ENCODE measurements around the gene TAS2R41. TPM values are rescaled to one million over a fixed set of nuclear protein-coding genes. Genes with fewer than 3 reads are reported as not detected.

Gene TAS2R41
- total RNA-seq, 1 experiment from 2014 or later = not detected

DNA sequence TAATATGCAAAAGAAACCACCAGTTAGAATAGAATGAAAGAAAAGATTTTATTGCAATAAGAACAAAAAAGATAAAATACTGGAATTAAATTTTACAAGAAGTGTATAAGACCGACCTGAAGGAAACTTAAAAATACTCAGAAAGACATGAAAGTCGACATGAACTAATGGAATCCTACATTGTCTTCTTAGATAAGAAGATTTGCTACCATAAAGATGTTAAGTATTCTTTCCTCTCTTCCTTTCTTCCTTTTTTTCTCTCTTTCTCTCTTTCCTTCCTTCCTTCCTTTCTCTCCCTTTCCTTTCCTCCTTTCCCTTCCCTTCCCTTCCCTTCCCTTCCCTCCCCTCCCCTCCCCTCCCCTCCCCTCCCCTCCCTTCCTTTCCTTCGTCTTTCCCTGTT lies 27.9 kb upstream of the TAS2R41 start:
- H3K4ac ChIP-seq (ENCODE audit: low read depth, low read length) = no peak overlapping the region
- no peak overlapping the region for H2BK5ac ChIP-seq (ENCODE audit: insufficient read length, low read length)
- no peak overlapping the region for H4K5ac ChIP-seq (ENCODE audit: insufficient read length, low read depth, low read length)
- no peaks in the 10 kb centered on the region for H3K4me1 ChIP-seq (ENCODE audit: insufficient read depth, low read length)
- H4K91ac ChIP-seq (ENCODE audit: insufficient read length, low read depth, low read length) = no peak overlapping the region
- H3K27me3 ChIP-seq (ENCODE audit: insufficient read depth, low read length) = no peaks in the 10 kb centered on the region
- H3K9me3 ChIP-seq (ENCODE audit: control insufficient read depth, low read depth, low read length) = no peaks in the 10 kb centered on the region
- no peaks in the 10 kb centered on the region for H4K20me1 ChIP-seq (ENCODE audit: control insufficient read depth, insufficient read depth, insufficient read length)
- H4K8ac ChIP-seq (replicated peaks; ENCODE audit: insufficient read length, low read depth, low read length) = no peak overlapping the region
- H2BK12ac ChIP-seq (ENCODE audit: insufficient read length, low read depth, low read length) = no peak overlapping the region
- H3K18ac ChIP-seq (ENCODE audit: insufficient read length, low read depth, low read length) = no peak overlapping the region
- no peak for DNase-seq
- H3K14ac ChIP-seq (ENCODE audit: insufficient read depth, low read length) = no peak overlapping the region
- H2BK120ac ChIP-seq (ENCODE audit: low read depth, low read length, poor library complexity, severe bottlenecking) = no peak overlapping the region
- no CpG with 5 or more reads among the region's 3 CpGs for WGBS (ENCODE audit: extremely low coverage, insufficient read length, low lambda C conversion rate)
- H3T11ph ChIP-seq (ENCODE audit: low read length) = no peak overlapping the region
- H2BK15ac ChIP-seq (ENCODE audit: low read depth, low read length) = no peak overlapping the region
- no peak overlapping the region for H3K56ac ChIP-seq (ENCODE audit: insufficient read length, low read depth, low read length)
- no peak overlapping the region for H3K23ac ChIP-seq (ENCODE audit: insufficient read length, low read depth, low read length)
- no peak overlapping the region for H2BK20ac ChIP-seq (ENCODE audit: low read depth, low read length, poor library complexity, severe bottlenecking)
- no peak overlapping the region for H2AK5ac ChIP-seq (ENCODE audit: insufficient read length, low read length)
- TF ChIP-seq, protein P1, sequence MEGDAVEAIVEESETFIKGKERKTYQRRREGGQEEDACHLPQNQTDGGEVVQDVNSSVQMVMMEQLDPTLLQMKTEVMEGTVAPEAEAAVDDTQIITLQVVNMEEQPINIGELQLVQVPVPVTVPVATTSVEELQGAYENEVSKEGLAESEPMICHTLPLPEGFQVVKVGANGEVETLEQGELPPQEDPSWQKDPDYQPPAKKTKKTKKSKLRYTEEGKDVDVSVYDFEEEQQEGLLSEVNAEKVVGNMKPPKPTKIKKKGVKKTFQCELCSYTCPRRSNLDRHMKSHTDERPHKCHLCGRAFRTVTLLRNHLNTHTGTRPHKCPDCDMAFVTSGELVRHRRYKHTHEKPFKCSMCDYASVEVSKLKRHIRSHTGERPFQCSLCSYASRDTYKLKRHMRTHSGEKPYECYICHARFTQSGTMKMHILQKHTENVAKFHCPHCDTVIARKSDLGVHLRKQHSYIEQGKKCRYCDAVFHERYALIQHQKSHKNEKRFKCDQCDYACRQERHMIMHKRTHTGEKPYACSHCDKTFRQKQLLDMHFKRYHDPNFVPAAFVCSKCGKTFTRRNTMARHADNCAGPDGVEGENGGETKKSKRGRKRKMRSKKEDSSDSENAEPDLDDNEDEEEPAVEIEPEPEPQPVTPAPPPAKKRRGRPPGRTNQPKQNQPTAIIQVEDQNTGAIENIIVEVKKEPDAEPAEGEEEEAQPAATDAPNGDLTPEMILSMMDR (conservative IDR thresholded peaks at IDR 0.05) = no peak
- H3K4me2 ChIP-seq (ENCODE audit: insufficient read depth, insufficient read length, low read length) = no peak overlapping the region
- H3K27ac Mint-ChIP-seq = no peak overlapping the region
- no peaks in the 10 kb centered on the region for H3K79me2 ChIP-seq (ENCODE audit: insufficient read depth, low read length)
- H3K4me3 Mint-ChIP-seq = no peak overlapping the region
- H3K23me2 ChIP-seq (ENCODE audit: insufficient read length, low read depth, low read length, poor library complexity, severe bottlenecking) = no peaks in the 10 kb centered on the region
- H3K4me1 Mint-ChIP-seq = no peaks in the 10 kb centered on the region
- no peak overlapping the region for H2AFZ ChIP-seq (ENCODE audit: low read length)
- H3K36me3 Mint-ChIP-seq (ENCODE audit: insufficient read depth in 1 of 3, low read depth in 3 of 3) = peaks cover 0 to 2% (median 0%) of the 10 kb centered on the region in 3 experiments; a peak in 2 of 7 replicates
- no peaks in the 10 kb centered on the region for H3K79me1 ChIP-seq (ENCODE audit: insufficient read depth, low read depth, low read length, poor library complexity, severe bottlenecking)
- no peak overlapping the region for H3K9ac ChIP-seq (ENCODE audit: extremely low read depth, insufficient read length, low read length)
- H3K27me3 Mint-ChIP-seq (ENCODE audit: low read depth) = no peaks in the 10 kb centered on the region
- H3K27ac ChIP-seq (ENCODE audit: insufficient read length, low read depth, low read length) = no peak overlapping the region
- H3K9me3 Mint-ChIP-seq = no peaks in the 10 kb centered on the region
